DOHH2 (cell line): ENCODE measurements around the gene SORBS2.

ENCODE experiments used
- H3F3A ChIP-seq: fragments of 200-600 bp; sonication (generic), shearing (Covaris generic); 2 replicates; pipeline ENCODE4 v1.6.0; 2016; ENCODE audit warnings: antibody characterized with exemption, mild to moderate bottlenecking; ENCODE audit not compliant: control insufficient read depth, insufficient read depth
- H3K27ac ChIP-seq: fragments of 200-600 bp; sonication (generic); 2 replicates; pipeline ENCODE4 v1.5.1; 2014; ENCODE audit warnings: low read depth, mild to moderate bottlenecking, low read length, moderate library complexity
- H3K27me3 ChIP-seq: fragments of 200-600 bp; sonication (generic); 2 replicates; pipeline ENCODE4 v1.6.1; 2014; ENCODE audit warnings: mild to moderate bottlenecking, low read length, mixed read lengths; ENCODE audit not compliant: control insufficient read depth
- H3K36me3 ChIP-seq: fragments of 200-600 bp; sonication (generic); 2 replicates; pipeline ENCODE4 v1.6.1; 2014; ENCODE audit warnings: mild to moderate bottlenecking, low read length, moderate library complexity, mixed read lengths; ENCODE audit not compliant: control insufficient read depth
- H3K4me1 ChIP-seq: fragments of 200-600 bp; sonication (generic); 2 replicates; pipeline ENCODE4 v1.6.1; 2014; ENCODE audit warnings: mild to moderate bottlenecking, low read length, mixed read lengths; ENCODE audit not compliant: control insufficient read depth
- H3K4me2 ChIP-seq: fragments of 200-600 bp; sonication (generic); 2 replicates; pipeline ENCODE4 v1.6.0; 2014; ENCODE audit warnings: mild to moderate bottlenecking, low read length, moderate library complexity
- H3K4me3 ChIP-seq: fragments of 200-600 bp; sonication (generic); 2 replicates; pipeline ENCODE4 v1.5.1; 2014; ENCODE audit warnings: mild to moderate bottlenecking, low read length, mixed read lengths
- H3K79me2 ChIP-seq: fragments of 200-600 bp; sonication (generic); 2 replicates; pipeline ENCODE4 v1.6.1; 2014; ENCODE audit warnings: mild to moderate bottlenecking, low read length, mixed read lengths; ENCODE audit not compliant: control insufficient read depth
- H3K9me2 ChIP-seq: fragments of 200-600 bp; sonication (generic); replicated peaks from 2 replicates; pipeline ENCODE4 v1.6.1; 2014; ENCODE audit warnings: mild to moderate bottlenecking, low read length, mixed read lengths; ENCODE audit not compliant: control insufficient read depth
- H3K9me3 ChIP-seq: fragments of 200-600 bp; sonication (generic); 2 replicates; pipeline ENCODE4 v1.6.1; 2014; ENCODE audit warnings: antibody characterized with exemption, low read length, mixed read lengths; ENCODE audit not compliant: control insufficient read depth, insufficient read depth
- H4K20me1 ChIP-seq: fragments of 200-600 bp; sonication (generic); 2 replicates; pipeline ENCODE4 v1.6.0; 2014; ENCODE audit warnings: low read depth, mild to moderate bottlenecking, antibody characterized with exemption, low read length, moderate library complexity; ENCODE audit not compliant: control insufficient read depth, insufficient read depth
- CTCF ChIP-seq: fragments of 200-600 bp; sonication (generic); IDR thresholded peaks from one replicate; pipeline ENCODE4 v1.5.1; 2014; ENCODE audit warnings: antibody characterized with exemption, mild to moderate bottlenecking, low read depth, low read length; ENCODE audit not compliant: poor library complexity, severe bottlenecking
- EZH2phosphoT487 ChIP-seq: fragments of 200-600 bp; sonication (generic); IDR thresholded peaks from 2 replicates; pipeline ENCODE4 v1.6.1; 2017; ENCODE audit warnings: borderline replicate concordance, mild to moderate bottlenecking, antibody characterized with exemption, low read length, moderate library complexity, mixed read lengths

Gene SORBS2

GRCh38 chr4:185803022-185803421 is 9.0 kb downstream of the SORBS2 start:
- no peaks in the 10 kb centered on the region for H3K9me3 ChIP-seq
- no peaks in the 10 kb centered on the region for H3K9me2 ChIP-seq
- H3K79me2 ChIP-seq: no peaks in the 10 kb centered on the region
- no peaks in the 10 kb centered on the region for H3F3A ChIP-seq
- H3K27me3 ChIP-seq: no peaks in the 10 kb centered on the region
- no peak overlapping the region for H3K4me2 ChIP-seq
- H3K4me3 ChIP-seq: no peak overlapping the region
- TF ChIP-seq EZH2phosphoT487: no peak
- TF ChIP-seq CTCF: no peak
- H3K36me3 ChIP-seq: no peaks in the 10 kb centered on the region
- H3K4me1 ChIP-seq: no peaks in the 10 kb centered on the region
- H4K20me1 ChIP-seq: no peaks in the 10 kb centered on the region
- H3K27ac ChIP-seq: no peak overlapping the region

DNA sequence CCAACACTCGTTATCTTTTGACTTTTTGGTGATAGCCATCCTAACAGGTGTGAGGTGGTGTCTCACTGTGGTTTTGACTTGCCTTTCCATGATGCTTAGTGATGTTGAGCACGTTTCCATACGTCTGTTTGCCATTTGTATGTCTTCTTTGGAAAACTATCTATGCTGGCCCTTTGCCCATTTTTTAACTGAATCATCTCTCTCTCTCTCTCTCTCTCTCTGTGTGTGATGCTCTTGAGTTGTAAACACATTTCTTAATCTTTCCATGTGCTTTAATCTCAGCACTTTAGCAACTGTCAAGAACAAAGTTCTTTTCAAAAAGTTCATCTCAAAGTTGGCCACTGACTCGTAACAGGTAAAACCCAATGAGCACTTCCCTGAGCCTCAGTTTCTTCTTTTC is 10.5 kb downstream of the SORBS2 start:
- H3F3A ChIP-seq: no peaks in the 10 kb centered on the region
- H3K4me3 ChIP-seq: no peak overlapping the region
- no peak overlapping the region for H3K4me2 ChIP-seq
- no peaks in the 10 kb centered on the region for H3K9me3 ChIP-seq
- no peaks in the 10 kb centered on the region for H3K27me3 ChIP-seq
- TF ChIP-seq CTCF: no peak
- TF ChIP-seq EZH2phosphoT487: no peak
- no peaks in the 10 kb centered on the region for H3K9me2 ChIP-seq
- H3K27ac ChIP-seq: no peak overlapping the region
- H3K4me1 ChIP-seq: no peaks in the 10 kb centered on the region
- H3K79me2 ChIP-seq: no peaks in the 10 kb centered on the region
- H3K36me3 ChIP-seq: no peaks in the 10 kb centered on the region
- H4K20me1 ChIP-seq: no peaks in the 10 kb centered on the region

DNA sequence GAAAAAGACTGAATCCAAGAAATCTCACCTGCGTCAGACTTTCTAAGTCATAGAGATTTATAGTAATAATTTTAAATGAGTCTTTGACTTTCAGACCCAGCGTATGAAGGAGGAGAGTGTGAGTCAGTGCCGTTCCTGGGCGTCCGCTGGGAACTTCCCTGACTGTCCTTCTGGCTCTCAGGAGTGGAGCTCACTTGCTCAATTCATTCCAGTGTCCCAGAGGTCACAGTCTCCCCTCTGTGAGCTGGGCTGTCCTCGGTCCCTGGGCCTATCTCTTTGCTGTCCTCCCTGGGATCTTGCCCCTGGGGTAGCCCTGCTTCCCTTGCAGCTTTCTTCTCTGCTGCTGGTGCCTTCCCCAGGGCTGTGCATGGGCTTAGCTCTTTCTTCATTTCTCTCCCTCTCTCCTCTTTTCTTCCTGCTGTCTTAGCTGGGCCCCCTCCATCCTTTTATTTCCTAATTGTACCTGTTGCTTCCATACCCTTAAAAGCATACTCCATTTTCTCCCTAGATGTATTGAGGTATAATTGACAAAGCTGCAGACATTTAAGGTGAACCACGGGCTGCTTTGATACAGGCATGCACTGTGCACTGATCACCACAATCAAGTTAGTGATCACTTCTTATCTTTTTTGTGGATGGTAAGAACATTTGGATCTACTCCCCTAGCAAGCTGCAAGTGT is 11.6 kb downstream of the SORBS2 start:
- Histone ChIP-seq H3K36me3 (no peaks in the 10 kb centered on the region), H3K4me1 (no peaks in the 10 kb centered on the region), H3F3A (no peaks in the 10 kb centered on the region), H3K9me2 (no peaks in the 10 kb centered on the region), H3K4me2 (no peak overlapping the region), H3K9me3 (no peaks in the 10 kb centered on the region), H3K27ac (no peak overlapping the region), H4K20me1 (no peaks in the 10 kb centered on the region), H3K27me3 (no peaks in the 10 kb centered on the region), H3K79me2 (no peaks in the 10 kb centered on the region), H3K4me3 (no peak overlapping the region)
- no peak for TF ChIP-seq CTCF
- no peak for TF ChIP-seq EZH2phosphoT487
